Measurements from ENCODE around the gene FBXO47.

Gene FBXO47

DNA sequence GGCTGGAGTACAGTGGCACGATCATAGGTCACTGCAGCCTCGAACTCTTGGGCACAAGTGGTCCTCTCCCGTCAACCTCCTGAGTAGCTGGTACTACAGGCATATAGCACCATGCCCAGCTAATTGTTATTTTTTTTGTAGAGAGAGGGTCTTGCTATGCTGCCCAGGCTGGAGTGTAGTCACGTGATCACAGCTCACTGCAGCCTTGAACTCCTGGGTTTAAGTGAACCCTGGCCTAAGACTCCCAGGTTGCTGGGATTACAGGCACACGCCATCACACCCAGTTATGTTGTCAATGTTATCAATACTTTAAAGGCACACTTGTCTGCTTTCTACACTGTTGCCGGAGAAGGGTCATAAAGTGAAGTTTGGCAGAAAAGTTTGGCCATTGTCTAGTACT lies 63.8 kb downstream of the FBXO47 start:
- DNase-seq (ENCODE audit: low spot score), result no peak

DNA sequence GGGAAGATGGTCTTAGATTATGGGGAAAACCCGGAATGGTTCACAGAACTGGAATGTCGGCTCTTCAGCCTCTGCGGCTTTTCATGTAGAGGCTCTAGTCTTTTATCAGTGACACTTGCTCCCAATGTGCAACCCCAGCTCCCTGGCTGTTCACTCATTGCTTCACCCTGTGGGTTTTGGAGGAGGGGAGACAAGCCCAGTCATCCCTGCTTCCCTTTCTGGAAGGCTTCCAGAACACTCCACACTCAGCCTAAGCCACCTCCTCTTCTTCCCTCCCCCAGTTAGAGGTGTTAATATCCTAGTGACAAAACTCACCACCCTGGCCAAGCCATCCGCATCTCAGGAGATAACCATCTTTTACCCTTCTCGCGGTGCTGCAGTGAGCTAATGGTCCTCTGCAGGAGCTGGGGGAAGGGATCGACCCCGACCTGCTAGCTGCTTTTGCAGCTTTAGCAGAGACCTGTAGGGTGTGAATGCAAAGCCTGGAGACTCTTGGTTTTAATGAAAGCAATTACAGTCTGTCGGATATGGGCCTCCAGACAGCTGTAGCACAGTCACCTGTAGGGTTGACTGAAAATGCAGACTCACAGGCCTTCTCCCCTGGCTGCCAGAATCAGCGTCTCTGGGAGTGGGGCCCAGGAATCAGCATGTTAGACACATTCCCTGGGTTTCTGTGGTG lies 66.1 kb downstream of the FBXO47 start:
- peak; percentile 96 for DNase-seq (ENCODE audit: low spot score)

DNA sequence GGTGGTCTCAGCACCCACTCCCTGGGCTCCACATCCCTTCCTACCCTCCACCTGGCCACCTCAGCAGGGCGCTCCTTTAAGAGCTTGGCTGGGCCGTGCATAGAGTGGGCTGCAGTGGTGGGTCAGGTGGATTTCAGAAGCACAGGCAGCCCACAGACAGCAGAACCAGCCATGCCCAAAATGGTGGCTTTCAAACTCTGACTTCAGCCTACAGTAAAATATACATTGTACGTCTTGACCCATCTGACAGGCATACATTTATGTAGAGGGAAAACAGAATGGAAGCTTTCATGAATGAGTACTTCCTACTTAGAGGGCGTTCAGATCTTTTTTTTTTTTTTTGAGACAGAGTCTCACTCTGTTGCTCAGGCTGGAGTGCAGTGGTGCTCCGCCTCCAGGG lies 67.8 kb downstream of the FBXO47 start:
- DNase-seq (ENCODE audit: low spot score), result no peak

DNA sequence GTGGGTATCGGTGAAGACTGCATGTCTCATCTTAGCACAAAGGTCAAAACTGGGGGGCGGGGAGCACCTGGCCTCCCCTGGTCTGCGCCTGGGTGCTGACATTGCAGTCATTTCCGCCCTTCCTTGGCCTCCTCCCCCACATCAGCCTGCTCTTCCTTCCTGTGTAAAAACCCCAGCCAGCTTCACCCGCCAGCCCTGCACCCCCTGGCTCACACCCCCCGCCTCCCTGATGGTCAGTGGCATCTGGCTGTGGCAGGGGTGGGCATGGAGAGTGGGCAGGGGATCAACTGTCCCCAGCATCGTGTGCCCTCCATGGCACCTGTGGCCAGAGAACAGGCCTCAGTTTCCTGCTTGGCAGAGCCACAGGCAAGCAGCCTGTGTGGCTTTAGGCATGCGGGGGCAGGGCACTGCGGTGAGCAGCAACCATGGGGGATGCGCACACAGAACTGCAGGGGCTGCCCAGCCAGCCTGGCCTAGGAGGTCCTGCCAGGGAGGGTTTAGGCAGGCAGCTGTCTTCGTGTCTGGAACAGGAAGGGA lies 68.3 kb downstream of the FBXO47 start:
- no peak for DNase-seq (ENCODE audit: low spot score)

DNA sequence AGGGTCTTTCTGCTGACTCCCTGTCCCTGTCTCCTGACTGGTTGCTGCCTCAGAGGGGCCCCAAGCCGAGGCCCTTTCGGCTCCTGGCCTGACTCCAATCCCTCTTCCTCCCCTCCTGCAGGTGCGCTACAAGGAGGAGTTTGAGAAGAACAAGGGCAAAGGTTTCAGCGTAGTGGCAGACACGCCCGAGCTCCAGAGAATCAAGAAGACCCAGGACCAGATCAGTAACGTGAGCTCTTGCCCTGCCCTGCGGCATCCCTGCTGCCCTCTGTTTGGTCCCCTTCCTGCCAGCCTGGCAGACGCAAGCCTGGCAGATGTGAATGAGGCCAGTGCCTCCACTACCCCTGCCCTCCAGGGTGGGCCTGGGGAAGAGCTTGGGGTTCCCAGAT lies 68.9 kb downstream of the FBXO47 start:
- DNase-seq (ENCODE audit: low spot score), result no peak

DNA sequence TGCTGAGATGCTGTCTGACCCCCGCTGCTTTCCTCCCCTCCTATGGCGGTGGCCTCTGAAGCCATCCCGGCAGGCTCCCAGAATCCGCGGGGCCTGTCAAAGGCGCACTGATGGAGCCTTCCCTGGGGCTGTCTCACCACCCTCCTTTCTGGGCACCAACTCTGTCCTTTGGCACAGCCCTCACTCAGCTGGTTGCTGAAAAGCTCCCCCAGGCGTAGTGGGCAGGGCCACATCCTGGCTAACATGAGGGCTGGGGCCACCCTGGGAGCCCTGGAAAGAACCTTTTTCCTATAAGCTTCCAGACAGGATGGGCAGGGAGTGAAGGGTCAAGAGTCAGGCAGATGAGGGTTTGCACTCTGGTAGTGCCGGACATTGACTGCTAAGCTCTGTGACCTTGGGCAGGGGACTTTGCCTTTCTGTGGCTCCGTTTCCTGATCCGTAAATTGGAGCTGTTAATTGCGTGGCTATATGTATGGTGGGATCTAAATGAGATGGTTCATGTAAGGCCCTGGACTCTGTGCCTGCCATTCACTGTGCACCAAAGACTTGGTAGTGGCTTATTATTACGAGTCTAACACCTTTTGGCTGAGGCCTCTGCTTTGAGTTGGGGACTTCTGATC lies 69.4 kb downstream of the FBXO47 start:
- DNase-seq (ENCODE audit: low spot score), result no peak

DNA sequence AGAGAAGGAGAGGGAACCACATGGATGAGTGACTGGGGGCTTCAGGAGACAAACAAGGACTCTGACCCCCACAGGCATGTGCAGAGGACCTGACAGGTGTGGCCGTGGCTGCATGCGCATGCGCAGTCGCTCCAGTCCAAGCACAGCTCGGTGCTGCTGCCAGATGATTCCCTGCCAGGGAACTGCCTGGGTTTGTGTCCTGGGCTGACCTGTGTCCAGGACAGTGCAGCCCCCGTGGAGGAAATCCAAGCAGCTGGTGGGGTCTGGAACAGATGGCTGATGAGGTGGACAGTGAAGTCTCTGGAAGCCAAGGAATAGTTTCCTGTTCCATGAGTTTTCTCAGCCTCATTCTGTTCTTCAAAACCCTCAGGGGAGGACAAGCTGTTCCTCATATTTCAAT lies 70.0 kb downstream of the FBXO47 start:
- no peak for DNase-seq (ENCODE audit: low spot score)

DNA sequence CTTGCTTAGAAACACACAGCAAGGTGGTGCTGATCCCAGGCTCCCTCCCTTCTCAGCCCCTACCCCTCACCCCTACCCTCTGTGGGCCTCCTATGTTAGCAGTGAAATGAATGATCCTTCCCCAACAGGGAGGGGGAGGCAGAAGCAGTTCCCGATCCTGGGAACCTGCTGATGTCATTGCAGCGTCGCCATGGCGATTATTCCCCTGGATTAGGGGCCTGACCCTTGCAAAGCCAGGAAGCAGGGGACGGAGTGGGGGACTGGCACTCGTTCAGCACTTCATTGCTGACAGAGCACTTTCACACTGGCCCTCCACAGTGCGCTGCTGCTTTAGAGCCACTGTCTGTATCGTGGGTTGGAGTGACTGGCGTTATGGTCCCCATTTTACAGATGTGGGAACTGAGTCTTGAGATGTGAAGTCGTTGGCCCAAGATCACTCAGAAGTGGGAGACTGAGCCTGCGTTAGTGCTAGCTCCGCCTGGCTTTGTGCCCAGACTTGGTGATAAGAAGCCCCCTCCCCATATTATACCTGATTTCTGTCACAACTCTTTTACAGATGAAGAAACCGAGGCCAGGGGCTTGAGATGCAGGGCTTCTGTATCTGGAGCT lies 70.8 kb downstream of the FBXO47 start:
- no peak for DNase-seq (ENCODE audit: low spot score)

DNA sequence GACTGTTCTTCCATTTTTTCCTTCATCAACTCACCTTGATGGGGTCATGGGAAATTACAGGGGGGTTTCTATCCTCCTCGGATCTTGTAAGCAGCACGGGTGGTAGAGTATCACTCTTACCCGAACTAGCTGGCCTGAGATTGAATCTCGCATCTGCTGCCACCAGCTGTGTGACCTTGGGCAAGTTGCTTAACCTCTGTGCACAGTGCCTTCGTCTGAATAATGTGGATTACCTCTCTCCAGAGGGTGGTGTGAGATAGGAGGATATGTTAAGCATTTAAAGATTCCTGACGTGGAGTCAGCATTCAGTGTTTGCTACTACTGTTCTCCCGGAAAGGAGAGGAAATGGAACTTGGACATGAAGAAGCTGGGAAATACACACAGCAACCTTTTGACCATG lies 72.9 kb downstream of the FBXO47 start:
- DNase-seq (ENCODE audit: low spot score), result no peak

DNA sequence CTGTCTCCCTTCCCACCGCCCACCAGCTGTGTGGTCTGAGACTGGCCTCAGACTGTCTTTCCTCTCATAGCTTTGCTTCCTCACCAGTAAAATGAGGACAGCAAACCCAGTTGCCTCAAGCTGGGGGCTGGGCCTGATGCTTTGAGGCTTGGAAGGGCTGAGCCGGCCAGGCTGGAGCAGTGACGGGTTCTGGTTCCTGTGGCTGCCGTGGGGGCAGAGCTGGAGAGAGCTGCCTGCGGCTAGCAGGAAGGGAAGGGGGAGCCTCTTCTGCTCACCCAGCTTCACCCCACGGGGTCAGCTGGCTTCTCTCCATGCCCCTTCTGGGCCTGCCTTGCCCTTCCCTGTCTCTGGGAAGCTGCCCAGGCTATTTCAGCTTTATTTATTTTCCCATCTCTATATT lies 73.6 kb downstream of the FBXO47 start:
- no peak for DNase-seq (ENCODE audit: low spot score)

DNA sequence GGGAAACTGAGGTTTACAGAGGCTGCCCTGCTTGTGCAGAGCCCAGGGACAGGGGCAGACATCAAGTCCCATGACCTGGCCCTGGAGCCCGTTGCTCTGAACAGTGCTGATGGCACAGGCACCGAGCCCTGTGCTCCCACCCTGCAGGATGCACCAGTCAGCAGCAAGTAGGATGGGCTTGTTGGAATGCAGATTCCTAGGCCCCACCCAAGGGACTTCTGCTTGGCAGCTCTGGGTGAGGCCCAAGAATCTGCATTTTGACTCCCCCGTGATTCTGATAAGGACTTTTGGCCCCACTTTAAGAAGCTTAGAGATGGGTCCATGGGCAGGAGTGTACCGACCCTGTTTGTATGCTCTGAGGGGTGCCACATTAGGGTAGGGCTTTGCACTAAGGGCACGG lies 74.1 kb downstream of the FBXO47 start:
- no peak for DNase-seq (ENCODE audit: low spot score)

DNA sequence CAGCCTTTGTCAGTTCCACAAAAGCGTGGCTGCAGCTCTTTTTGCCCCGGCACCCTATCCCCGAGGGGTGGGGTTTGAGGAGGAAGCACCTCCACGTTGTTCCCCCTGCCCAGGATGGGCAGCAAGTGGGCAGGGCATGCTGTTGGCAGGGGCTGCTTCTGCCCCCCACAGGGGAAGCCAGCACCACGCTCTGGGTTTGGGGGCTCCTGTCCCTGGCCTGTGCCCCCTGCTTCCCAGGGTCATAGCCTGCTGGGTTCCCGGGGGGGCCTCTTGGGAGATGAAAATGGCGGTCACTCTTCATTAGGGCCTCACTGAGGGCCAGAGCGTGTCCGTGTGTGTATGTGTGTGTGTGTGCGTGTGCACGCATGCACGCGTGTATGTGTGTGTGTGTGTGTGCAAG lies 74.6 kb downstream of the FBXO47 start:
- DNase-seq (ENCODE audit: low spot score), result no peak

DNA sequence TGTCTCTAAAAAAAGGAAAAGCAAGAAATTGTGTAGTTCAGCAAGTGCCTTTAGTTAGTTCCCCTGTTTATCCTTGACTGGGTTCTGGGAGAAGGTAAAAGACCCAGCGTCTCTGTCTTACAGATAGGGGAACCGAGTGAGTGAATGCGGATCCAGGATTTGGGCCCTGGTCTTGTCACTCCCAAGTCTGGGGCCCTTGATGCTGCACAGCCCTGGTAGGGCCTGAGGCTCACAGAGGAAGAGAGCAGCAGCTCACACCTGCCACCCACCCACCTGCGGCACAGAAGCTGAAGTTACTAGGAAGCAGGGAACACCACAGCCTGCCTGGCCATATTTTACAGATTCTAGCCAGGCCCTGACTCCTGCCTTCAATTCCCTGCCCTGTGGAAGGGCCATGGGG lies 75.1 kb downstream of the FBXO47 start:
- no peak for DNase-seq (ENCODE audit: low spot score)

DNA sequence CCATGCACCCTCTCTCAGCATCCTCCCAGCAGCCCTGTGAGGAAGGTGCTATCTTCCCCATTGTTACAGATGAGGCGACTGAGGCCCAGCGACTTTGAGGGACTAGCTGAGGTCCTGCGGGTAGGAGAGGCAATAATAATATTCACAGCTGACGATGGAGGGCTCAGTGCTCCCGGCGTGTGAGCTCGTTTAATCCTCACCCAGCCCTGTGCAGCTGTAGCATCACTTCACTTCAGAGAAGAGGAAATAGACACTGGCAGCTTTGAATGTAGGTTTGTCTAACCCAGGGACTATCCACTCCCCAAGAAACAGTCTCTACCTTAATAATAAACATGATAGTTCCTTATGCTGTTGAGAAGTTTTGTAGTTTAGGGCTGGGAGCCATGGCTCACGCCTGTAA lies 75.8 kb downstream of the FBXO47 start:
- DNase-seq (ENCODE audit: low spot score), result no peak

DNA sequence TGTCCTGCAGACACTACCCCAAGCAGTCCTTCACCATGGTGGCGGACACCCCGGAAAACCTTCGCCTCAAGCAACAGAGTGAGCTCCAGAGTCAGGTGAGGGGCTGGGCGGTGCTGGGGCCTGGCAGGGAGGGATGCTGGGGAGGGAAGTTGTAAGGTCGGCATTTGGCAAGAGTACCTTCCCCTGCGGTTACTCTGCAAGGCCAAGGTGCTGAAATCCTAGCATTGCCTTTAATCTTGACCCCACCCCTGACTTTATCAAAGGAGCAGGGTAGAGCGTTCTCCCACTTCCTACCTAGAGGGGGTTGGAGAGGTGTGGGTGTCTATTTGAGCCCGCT lies 76.8 kb downstream of the FBXO47 start:
- DNase-seq (ENCODE audit: low spot score), result no peak

DNA sequence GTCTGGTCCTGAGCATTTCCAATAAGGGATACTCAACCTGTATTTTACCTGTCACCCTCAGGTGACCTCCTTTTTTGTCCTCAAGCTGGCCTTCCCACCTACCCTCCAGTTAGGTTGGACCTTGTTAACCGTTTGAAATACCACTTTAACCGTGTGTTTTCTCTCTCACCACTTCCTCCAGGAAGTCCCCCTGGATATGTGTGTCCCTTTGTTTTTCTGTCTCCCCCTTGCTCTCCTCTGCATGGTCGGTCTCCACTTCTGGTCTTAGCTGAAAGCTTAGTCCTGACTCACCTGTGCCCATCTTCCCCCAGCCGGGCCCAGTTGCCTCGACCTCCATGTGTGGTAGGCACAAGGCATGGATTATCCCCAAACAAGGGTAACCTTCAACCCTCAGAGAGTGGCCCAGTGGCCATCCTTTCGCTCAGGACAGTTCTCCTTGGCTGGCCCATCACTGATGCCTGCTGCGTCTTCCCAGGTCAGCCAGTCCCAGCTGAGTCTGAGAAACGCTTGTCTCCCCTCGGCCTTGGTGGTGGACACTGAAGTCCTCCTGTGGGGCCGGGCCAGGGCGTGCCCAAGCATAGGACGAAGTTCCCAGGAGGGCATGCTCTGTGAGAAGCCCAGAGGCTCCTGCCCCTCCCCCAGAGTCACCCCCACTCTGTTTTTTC lies 77.3 kb downstream of the FBXO47 start:
- no peak for DNase-seq (ENCODE audit: low spot score)

DNA sequence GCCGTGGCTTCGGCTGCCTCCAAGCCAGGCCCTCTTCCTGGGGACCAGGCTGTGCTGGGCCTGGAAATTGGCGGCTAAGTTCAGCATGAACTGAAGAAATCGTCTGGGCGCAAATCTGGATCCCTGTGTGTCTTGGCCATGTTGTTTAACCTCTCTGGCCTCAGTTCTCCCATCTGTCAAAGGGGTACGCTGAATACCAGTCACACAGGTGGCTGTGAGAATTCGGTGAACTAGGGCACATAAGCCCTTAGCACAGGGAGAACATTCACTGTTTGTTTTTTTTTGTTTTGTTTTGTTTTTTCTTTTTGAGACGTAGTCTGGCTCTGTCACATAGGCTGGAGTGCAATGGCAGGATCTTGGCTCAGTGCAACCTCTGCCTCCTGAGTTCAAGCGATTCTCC lies 78.4 kb downstream of the FBXO47 start:
- DNase-seq (ENCODE audit: low spot score), result no peak

DNA sequence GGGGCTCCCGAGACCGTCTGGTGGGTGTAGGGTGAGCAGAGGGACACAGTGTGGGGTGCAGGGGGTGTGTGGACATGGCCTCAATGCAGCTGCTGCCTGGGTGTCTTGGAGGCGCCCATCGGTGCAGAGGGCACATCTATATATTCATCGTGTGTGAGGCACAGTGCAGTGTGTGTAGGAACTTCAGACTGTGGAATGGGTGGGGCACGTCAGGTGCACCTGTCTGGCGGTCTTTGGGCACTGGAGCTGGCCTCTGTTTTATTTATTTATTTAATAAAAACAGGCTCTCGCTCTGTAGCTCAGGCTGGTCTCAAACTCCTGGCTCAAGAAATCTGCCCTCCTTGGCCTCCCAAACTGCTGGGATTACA lies 80.6 kb downstream of the FBXO47 start:
- no peak for DNase-seq (ENCODE audit: low spot score)

Measured in AG20443 (cell line).